Measurements from ENCODE around the gene DCAF15. TPM values are rescaled to one million over a fixed set of nuclear protein-coding genes. Genes with fewer than 3 reads are reported as not detected.

The DCAF15 gene
- total RNA-seq, 1 donor from 2014 or later, result 35.1 TPM

GRCh38 chr19:14002571-14003250 is 50.4 kb downstream of the DCAF15 start:
- Histone ChIP-seq H3K36me3 (no peaks in the 10 kb centered on the region), H3K4me1 (peaks cover 35% of the 10 kb centered on the region), H3K27me3 (no peaks in the 10 kb centered on the region), H3K9me3 (no peaks in the 10 kb centered on the region), H3K27ac (peak overlapping the region; percentile 100), H3K4me3 (no peak overlapping the region)
- intact Hi-C loops (cut with DNase I), result no loop called here
- ATAC-seq (no peak), DNase-seq (no peak)
- TF ChIP-seq CTCF (IDR thresholded peaks at IDR 0.05), result no peak

GRCh38 chr19:14003251-14004055 is 51.1 kb downstream of the DCAF15 start:
- peaks cover 35% of the 10 kb centered on the region for H3K4me1 ChIP-seq
- intact Hi-C loops (cut with DNase I), result no loop called here
- H3K27ac ChIP-seq, result peak overlapping the region; percentile 100
- DNase-seq (no peak), ATAC-seq (no peak)
- H3K27me3 ChIP-seq, result no peaks in the 10 kb centered on the region
- H3K4me3 ChIP-seq, result no peak overlapping the region
- TF ChIP-seq CTCF (IDR thresholded peaks at IDR 0.05), result no peak
- H3K9me3 ChIP-seq, result no peaks in the 10 kb centered on the region
- no peaks in the 10 kb centered on the region for H3K36me3 ChIP-seq

GRCh38 chr19:14004619-14005348 is 52.5 kb downstream of the DCAF15 start:
- intact Hi-C loops (cut with DNase I), result no loop called here
- H3K4me3 ChIP-seq, result peak overlapping the region; percentile 71
- no peak for TF ChIP-seq CTCF (IDR thresholded peaks at IDR 0.05)
- DNase-seq (peak; percentile 84), ATAC-seq (peak; percentile 1)
- no peaks in the 10 kb centered on the region for H3K27me3 ChIP-seq
- peaks cover 35% of the 10 kb centered on the region for H3K4me1 ChIP-seq
- H3K9me3 ChIP-seq, result no peaks in the 10 kb centered on the region
- peak overlapping the region; percentile 100 for H3K27ac ChIP-seq
- no peaks in the 10 kb centered on the region for H3K36me3 ChIP-seq

GRCh38 chr19:14005349-14006084 is 53.2 kb downstream of the DCAF15 start:
- peak overlapping the region; percentile 71 for H3K4me3 ChIP-seq
- intact Hi-C loops (cut with DNase I), result no loop called here
- no peak for TF ChIP-seq CTCF (IDR thresholded peaks at IDR 0.05)
- peak; percentile 96 for DNase-seq
- H3K27ac ChIP-seq, result peak overlapping the region; percentile 100
- ATAC-seq, result peak; percentile 84
- no peaks in the 10 kb centered on the region for H3K36me3 ChIP-seq
- H3K27me3 ChIP-seq, result no peaks in the 10 kb centered on the region
- H3K9me3 ChIP-seq, result no peaks in the 10 kb centered on the region
- H3K4me1 ChIP-seq, result peaks cover 35% of the 10 kb centered on the region

- DNase-seq, result peak; percentile 100
- Histone ChIP-seq H3K4me3 (peak within 1 kb of the TSS; percentile 71), H3K9me3 (no peaks in the 10 kb centered on the region), H3K4me1 (peaks cover 35% of the 10 kb centered on the region), H3K36me3 (no peaks in the 10 kb centered on the region), H3K27me3 (no peaks in the 10 kb centered on the region), H3K27ac (peak within 1 kb of the TSS; percentile 100)
- peak; percentile 87 for ATAC-seq
- TF ChIP-seq CTCF (IDR thresholded peaks at IDR 0.05), result no peak
- intact Hi-C loops (cut with DNase I), result no loop called here
Observed at GRCh38 chr19:14006085-14006765, 53.9 kb downstream of the DCAF15 start, which contains the start of gene RFX1. Gene RFX1 (minus strand): TSS chr19:14006320. CDS start chr19:13993843, 12,477 bp downstream.
